Measurements from ENCODE around the gene OPHN1.
"Not testable (repeated sequence)": the region's sequence is repeated elsewhere in the genome, so short reads cannot be mapped to it uniquely, and the experiment has no call there.

OPHN1 gene

GRCh38 chrX:68147848-68148247, 285.4 kb downstream of the OPHN1 start:
- ATAC-seq (no peak), DNase-seq (no peak)

- ATAC-seq (no peak), DNase-seq (no peak)
These were observed 287.2 kb downstream of the OPHN1 start for GRCh38 chrX:68146054-68146453.

GRCh38 chrX:68139791-68140190, 293.5 kb downstream of the OPHN1 start:
- DNase-seq, result no peak
- no peak for ATAC-seq

- no peak for ATAC-seq
- no peak for DNase-seq
These were observed 300.1 kb downstream of the OPHN1 start for GRCh38 chrX:68133181-68133580.

- ATAC-seq (no peak), DNase-seq (no peak)
These were observed 300.5 kb downstream of the OPHN1 start for GRCh38 chrX:68132749-68133148.

- ATAC-seq, result no peak
These were observed 311.5 kb downstream of the OPHN1 start for GRCh38 chrX:68121835-68122234.

GRCh38 chrX:68121371-68121770, 311.9 kb downstream of the OPHN1 start:
- ATAC-seq (no peak), DNase-seq (no peak)

More at GRCh38 chrX:68121835-68122234, 311.5 kb downstream of the OPHN1 start:
- no peak for DNase-seq

- ATAC-seq, result no peak
These were observed 317.9 kb downstream of the OPHN1 start for GRCh38 chrX:68115371-68115770.

GRCh38 chrX:68114573-68115129, 318.6 kb downstream of the OPHN1 start:
- no peak for ATAC-seq
- no peak for DNase-seq

More at GRCh38 chrX:68115371-68115770, 317.9 kb downstream of the OPHN1 start:
- DNase-seq, result no peak

- DNase-seq, result no peak
These were observed 319.3 kb downstream of the OPHN1 start for GRCh38 chrX:68113837-68114572.

GRCh38 chrX:68112321-68112720, 321.0 kb downstream of the OPHN1 start:
- ATAC-seq (no peak), DNase-seq (no peak)

More at GRCh38 chrX:68113837-68114572, 319.3 kb downstream of the OPHN1 start:
- no peak for ATAC-seq

- ATAC-seq (no peak), DNase-seq (no peak)
These were observed 324.1 kb downstream of the OPHN1 start for GRCh38 chrX:68109162-68109561.

GRCh38 chrX:68098431-68098830, 334.9 kb downstream of the OPHN1 start:
- DNase-seq (no peak), ATAC-seq (no peak)

- ATAC-seq (no peak), DNase-seq (no peak)
These were observed 343.0 kb downstream of the OPHN1 start for GRCh38 chrX:68090266-68090665.

GRCh38 chrX:68087526-68087925, 345.8 kb downstream of the OPHN1 start:
- DNase-seq, result no peak

GRCh38 chrX:68086709-68087108, 346.6 kb downstream of the OPHN1 start:
- DNase-seq (no peak), ATAC-seq (no peak)

More at GRCh38 chrX:68087526-68087925, 345.8 kb downstream of the OPHN1 start:
- ATAC-seq, result no peak

- no peak for DNase-seq
- ATAC-seq, result no peak
These were observed 348.5 kb downstream of the OPHN1 start for GRCh38 chrX:68084765-68085164.

- ATAC-seq, result no peak
- no peak for DNase-seq
These were observed 349.8 kb downstream of the OPHN1 start for GRCh38 chrX:68083510-68083909.

- no peak for DNase-seq
- no peak for ATAC-seq
These were observed 353.3 kb downstream of the OPHN1 start for GRCh38 chrX:68079961-68080360.

- not testable (repeated sequence) for DNase-seq, ATAC-seq
These were observed 354.5 kb downstream of the OPHN1 start for GRCh38 chrX:68078801-68079200.

- no peak for ATAC-seq
These were observed 355.9 kb downstream of the OPHN1 start for GRCh38 chrX:68077378-68077777.

GRCh38 chrX:68072041-68072440, 361.3 kb downstream of the OPHN1 start:
- DNase-seq (no peak), ATAC-seq (no peak)

More at GRCh38 chrX:68077378-68077777, 355.9 kb downstream of the OPHN1 start:
- DNase-seq, result no peak

GRCh38 chrX:68070119-68070518, 363.2 kb downstream of the OPHN1 start:
- not testable (repeated sequence) for ATAC-seq, DNase-seq

GRCh38 chrX:68061206-68061535, 372.1 kb downstream of the OPHN1 start:
- ATAC-seq (no peak), DNase-seq (no peak)

Measured in stimulated activated naive CD8-positive, alpha-beta T cell treated with anti-CD3 and anti-CD28 coated beads, Interleukin-15, Interleukin-2, amounts not matched to agents 100 U/mL and 50 U/mL, for 24 hours (primary cell).